Fibroblast of gingiva (primary cell): ENCODE data around the gene SLC6A1.
"Not testable (repeated sequence)": the region's sequence is repeated elsewhere in the genome, so short reads cannot be mapped to it uniquely, and the experiment has no call there.

Experiments
- DNase-seq: peaks from one replicate; pipeline ENCODE4 v3.0.0-alpha.2; 2011; ENCODE audit warnings: low read depth

The SLC6A1 gene

GRCh38 chr3:11059799-11060115 is 67.2 kb downstream of the SLC6A1 start:
- no peak for DNase-seq

DNA sequence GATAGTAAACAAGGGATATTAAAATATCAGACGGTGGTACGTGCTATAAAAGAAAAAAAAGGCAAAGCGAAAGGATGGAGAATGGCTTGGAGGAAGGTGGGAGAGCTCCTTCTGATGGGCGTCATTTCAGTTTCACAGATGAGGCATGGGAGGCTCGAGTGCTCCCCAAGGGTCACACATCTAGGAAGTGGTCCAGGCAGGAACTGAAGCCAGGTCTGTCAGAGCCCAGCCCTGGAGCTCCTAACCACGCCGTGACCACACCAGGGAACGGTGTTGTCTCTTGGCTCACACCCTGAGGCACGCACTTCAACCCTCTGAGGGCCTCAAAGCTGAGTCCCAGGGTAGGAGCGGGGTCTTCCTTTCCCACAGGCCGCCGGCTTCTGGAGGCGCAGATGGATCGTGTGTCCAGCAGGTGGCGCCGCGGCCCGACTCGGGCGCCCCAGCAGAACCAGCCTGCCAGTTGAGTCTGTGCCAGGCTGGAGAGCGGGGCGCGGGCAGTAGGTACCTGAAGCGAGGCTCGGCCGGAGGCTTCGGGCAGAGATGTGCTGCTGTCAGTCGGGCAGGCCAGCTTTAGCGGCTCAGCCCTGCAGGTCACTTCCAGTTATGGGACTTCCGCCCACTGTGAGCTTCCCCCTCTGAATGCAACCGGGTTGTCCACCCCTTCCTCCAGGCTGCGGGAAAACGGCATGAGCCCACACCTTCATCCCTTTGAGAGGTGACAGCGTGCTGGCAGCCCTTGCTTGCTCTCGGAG is 68.1 kb downstream of the SLC6A1 start:
- peak; percentile 29 for DNase-seq

DNA sequence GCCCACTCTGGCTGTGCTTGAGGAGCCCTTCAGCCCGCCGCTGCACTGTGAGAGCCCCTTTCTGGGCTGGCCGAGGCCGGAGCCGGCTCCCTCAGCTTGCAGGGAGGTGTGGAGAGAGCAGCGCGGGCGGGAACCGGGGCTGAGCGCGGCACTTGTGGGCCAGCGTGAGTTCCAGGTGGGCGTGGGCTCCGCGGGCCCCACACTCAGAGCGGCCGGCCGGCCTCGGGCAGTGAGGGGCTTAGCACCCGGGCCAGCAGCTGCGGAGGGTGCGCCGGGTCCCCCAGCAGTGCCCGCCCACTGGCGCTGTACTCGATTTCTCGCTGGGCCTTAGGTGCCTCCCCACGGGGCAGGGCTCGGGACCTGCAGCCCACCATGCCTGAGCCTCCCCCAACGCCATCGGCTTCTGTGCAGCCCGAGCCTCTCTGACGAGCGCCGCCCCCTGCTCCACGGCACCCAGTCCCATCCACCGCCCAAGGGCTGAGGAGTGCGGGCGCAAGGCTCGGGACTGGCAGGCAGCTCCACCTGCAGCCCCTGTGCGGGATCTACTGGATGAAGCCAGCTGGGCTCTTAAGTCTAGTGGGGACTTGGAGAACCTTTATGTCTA is 68.8 kb downstream of the SLC6A1 start:
- DNase-seq, result not testable (repeated sequence)

GRCh38 chr3:11062704-11063103 is 70.2 kb downstream of the SLC6A1 start:
- no peak for DNase-seq

- DNase-seq, result no peak
Measured at GRCh38 chr3:11071096-11071755, 78.7 kb downstream of the SLC6A1 start.

- DNase-seq, result peak; percentile 24
Measured at GRCh38 chr3:11072631-11073030, 80.1 kb downstream of the SLC6A1 start.

DNA sequence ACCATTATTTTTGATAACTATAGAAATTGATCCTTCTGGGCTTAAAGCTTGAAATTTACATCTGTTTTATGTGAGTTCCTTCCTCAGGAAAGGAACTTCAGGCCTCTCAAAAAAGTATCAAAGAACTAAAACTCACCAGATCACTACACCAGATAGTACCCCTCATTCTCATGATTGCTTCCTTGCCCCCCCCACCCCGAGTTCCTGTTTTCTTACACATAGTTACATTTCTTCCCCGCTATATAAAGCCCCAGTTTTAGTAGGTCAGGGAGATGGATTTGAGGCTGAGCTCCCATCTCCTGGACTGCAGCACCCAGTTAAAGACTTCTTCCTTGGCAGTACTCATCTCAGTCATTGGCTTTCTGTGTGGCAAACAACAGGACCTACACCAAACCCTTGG is 81.5 kb downstream of the SLC6A1 start:
- DNase-seq, result no peak

GRCh38 chr3:11074451-11074850 is 81.9 kb downstream of the SLC6A1 start:
- no peak for DNase-seq

DNA sequence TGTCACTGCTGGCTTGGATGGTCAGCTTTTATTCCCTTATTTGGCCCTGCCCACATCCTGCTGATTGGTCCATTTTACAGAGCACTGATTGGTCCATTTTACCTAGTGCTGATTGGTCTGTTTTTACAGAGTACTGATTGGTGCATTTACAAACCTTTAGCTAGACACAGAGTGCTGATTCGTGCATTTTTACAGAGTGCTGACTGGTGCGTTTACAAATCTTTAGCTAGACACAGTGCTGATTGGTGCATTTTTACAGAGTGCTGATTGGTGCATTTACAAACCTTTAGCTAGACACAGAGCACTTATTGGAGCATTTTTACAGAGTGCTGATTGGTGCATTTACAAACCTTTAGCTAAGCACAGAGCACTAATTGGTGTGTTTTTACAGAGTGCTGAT is 82.6 kb downstream of the SLC6A1 start:
- not testable (repeated sequence) for DNase-seq

DNA sequence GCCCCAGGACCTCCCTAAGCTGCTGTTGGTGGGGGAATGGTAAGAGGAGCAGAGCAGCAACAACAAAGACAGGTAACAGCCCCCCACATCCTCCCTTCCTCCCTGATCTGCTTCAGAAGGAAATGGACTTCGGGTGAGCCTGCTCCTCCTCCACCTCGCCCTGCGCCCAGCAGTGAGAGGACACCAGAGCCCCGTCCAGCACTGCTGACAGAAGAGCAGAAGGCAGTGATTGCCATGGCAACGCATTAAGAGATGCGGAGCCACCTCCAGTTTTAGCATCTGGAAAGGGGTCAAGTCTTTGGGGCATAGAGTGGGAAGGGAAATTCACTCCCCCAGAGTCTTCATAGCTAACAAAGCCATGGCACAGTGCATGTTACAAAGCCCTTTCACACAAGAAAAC is 84.2 kb downstream of the SLC6A1 start:
- DNase-seq, result no peak

- DNase-seq, result peak; percentile 75
Measured at GRCh38 chr3:11077466-11077865, 84.9 kb downstream of the SLC6A1 start.

DNA sequence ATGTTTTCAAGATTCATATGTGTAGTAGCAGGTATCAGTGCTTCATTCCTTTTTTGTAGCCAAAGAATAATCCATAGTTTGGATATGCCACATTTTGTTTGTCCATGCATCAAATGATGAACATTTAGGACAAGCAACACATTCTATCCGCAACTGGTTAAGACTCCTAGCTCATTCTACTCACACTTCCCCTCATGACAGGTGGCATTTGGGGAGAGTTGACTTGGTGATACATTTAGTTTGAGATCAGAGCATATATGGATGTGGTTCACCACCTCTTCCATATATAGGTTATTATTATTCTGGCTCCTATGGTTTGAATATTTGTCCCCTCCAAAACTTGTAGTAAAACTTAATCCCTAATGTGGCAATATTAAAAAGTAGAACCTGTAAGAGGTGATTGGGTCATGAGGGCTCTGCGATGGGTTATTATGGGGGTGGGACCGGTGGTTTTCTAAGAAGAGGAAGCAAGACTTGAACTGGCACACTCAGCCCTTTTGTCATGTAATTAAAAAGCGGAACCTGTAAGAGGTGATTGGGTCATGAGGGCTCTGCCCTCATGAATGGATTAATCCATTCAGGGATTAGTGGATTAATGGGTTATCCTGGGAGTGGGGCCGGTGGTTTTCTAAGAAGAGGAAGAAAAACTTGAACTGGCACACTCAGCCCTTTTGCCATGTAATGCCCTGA is 86.4 kb downstream of the SLC6A1 start:
- no peak for DNase-seq

GRCh38 chr3:11080492-11080891 is 87.9 kb downstream of the SLC6A1 start:
- DNase-seq, result no peak

GRCh38 chr3:11084098-11084497 is 91.5 kb downstream of the SLC6A1 start:
- DNase-seq, result no peak

GRCh38 chr3:11084677-11085076 is 92.1 kb downstream of the SLC6A1 start:
- DNase-seq, result no peak

GRCh38 chr3:11085093-11085840 is 92.7 kb downstream of the SLC6A1 start:
- peak; percentile 13 for DNase-seq

GRCh38 chr3:11086856-11087255 is 94.3 kb downstream of the SLC6A1 start:
- no peak for DNase-seq

DNA sequence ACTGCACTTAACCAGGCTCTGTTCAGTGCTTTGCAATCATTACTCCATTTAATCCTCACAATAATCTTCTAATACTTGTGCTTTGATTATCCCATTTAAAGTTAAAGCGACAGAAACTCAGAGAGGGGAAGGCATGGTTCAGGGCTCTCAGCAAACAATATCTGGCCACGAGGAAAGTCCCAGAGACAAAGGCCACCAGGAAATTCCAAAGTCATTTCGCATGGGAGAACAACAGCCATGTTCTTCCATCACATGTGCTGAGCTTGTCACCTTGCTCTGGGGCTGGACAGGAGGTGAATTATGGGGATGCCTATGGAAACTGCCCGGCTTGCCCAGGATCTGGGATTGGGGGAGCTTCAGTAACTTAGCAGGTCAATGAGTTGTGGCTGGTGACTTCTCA is 95.5 kb downstream of the SLC6A1 start:
- DNase-seq, result no peak

GRCh38 chr3:11088831-11089230 is 96.3 kb downstream of the SLC6A1 start:
- no peak for DNase-seq
